RWPE1 (cell line): ENCODE results near the gene CACNG5.

ENCODE experiments used
- CTCF ChIA-PET: fragments of 350-600 bp; sonication (Branson Sonifier 250); formaldehyde crosslinking; extraction: SDS; loops from one replicate; lab custom pipeline; 2021; lab: Yijun Ruan, JAX
- POLR2A ChIA-PET: fragments of 400-600 bp; formaldehyde crosslinking; extraction: SDS; loops from one replicate; lab custom pipeline; 2020; ENCODE audit warnings: antibody characterized with exemption; ENCODE audit not compliant: low non-redundant PET; lab: Yijun Ruan, JAX
- DNase-seq: peaks from one replicate; pipeline ENCODE4 v3.0.0; 2012; ENCODE audit warnings: low spot score
- H3K27ac ChIP-seq: fragments of 450-650 bp; 2 replicates; pipeline ENCODE4 v1.5.1; 2017
- TF ChIP-seq, protein P1 (sequence below): fragments of 450-650 bp; conservative IDR thresholded peaks from 2 replicates; pipeline ENCODE4 v1.5.1; 2017; ENCODE audit warnings: low read depth, mild to moderate bottlenecking

Gene CACNG5

GRCh38 chr17:66884931-66885330 is 50.0 kb downstream of the CACNG5 start:
- H3K27ac ChIP-seq, result no peak overlapping the region
- TF ChIP-seq, protein P1, sequence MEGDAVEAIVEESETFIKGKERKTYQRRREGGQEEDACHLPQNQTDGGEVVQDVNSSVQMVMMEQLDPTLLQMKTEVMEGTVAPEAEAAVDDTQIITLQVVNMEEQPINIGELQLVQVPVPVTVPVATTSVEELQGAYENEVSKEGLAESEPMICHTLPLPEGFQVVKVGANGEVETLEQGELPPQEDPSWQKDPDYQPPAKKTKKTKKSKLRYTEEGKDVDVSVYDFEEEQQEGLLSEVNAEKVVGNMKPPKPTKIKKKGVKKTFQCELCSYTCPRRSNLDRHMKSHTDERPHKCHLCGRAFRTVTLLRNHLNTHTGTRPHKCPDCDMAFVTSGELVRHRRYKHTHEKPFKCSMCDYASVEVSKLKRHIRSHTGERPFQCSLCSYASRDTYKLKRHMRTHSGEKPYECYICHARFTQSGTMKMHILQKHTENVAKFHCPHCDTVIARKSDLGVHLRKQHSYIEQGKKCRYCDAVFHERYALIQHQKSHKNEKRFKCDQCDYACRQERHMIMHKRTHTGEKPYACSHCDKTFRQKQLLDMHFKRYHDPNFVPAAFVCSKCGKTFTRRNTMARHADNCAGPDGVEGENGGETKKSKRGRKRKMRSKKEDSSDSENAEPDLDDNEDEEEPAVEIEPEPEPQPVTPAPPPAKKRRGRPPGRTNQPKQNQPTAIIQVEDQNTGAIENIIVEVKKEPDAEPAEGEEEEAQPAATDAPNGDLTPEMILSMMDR, result no peak
- no peak for DNase-seq
- ChIA-PET CTCF (no interaction called here), POLR2A (no interaction called here)

DNA sequence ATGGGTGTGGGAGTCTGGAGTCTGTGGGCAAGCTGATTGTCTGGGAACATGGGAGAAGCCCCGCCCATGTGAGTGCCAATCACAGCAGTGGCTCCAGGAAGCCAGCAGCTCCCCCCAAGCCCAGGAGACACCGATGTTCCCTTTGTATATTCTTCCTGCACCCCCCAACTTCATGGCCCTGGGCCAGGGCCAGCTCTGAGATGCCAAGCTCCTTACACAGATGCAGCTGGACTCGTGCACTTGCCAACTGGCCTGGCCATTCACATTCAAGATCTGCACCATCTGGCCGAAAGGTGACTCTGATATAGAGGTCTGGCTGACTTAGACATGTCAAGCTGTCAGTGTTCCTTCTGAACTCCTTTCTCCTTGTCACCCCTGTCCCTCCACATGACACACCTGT is 50.5 kb downstream of the CACNG5 start:
- DNase-seq, result no peak
- TF ChIP-seq, protein P1, result no peak
- H3K27ac ChIP-seq, result no peak overlapping the region
- ChIA-PET POLR2A (no interaction called here), CTCF (no interaction called here)

- TF ChIP-seq, protein P1, result no peak
- POLR2A ChIA-PET, result no interaction called here
- H3K27ac ChIP-seq, result no peak overlapping the region
- CTCF ChIA-PET, result interaction anchor here (0.7 kb wide), 1 partner anchor 106 kb away, joined by 3 read pairs; no protein-coding TSS in a partner anchor
- no peak for DNase-seq
Measured at GRCh38 chr17:66889480-66890230, 54.7 kb downstream of the CACNG5 start.

DNA sequence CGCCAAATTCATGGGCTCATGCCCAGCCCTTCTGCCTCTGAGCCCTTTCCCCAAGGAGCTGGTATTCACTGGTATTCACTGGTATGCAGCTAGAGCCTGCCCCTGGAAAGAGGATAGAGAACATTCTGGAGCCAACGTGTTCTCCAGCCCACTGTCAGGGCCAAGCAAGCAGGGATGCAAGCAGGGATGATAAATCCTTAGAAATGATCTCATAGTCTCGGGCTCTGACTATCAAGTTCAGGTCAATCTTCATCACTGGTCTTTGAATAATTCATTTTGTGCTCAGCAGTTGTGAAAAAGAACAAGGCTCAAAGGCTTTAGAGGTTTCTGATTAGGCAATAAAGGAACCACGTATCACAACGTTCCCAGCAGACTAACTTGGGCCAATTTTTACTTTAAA is 57.3 kb downstream of the CACNG5 start:
- DNase-seq, result no peak
- POLR2A ChIA-PET, result no interaction called here
- H3K27ac ChIP-seq, result no peak overlapping the region
- CTCF ChIA-PET, result no interaction called here
- TF ChIP-seq, protein P1, result no peak

GRCh38 chr17:66893382-66893781 is 58.5 kb downstream of the CACNG5 start:
- ChIA-PET CTCF (interaction anchor here (0.6 kb wide), 1 partner anchor 172 kb away, joined by 3 read pairs; no protein-coding TSS in a partner anchor), POLR2A (no interaction called here)
- TF ChIP-seq, protein P1, result no peak
- no peak for DNase-seq
- H3K27ac ChIP-seq, result no peak overlapping the region

DNA sequence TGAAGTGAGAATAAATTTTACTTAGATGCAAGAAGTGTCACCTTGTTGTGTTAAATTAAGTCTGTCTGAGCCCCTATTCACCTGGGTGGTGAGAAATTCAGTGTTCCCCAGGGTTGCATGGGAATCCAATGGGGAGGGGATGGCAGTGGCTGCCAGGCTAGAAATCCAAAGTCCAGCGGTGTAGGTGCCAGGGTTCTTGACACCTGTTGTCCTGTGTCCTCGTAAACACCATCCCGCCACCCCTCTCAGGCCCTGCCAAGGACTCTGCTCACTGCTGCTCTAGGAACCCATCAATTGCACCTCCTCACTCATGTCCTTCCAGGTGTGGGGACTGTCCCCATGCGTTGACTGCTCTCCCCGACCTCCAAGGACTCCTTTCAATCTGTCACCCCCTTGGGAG is 58.9 kb downstream of the CACNG5 start:
- no peak overlapping the region for H3K27ac ChIP-seq
- POLR2A ChIA-PET, result no interaction called here
- TF ChIP-seq, protein P1, result no peak
- CTCF ChIA-PET, result no interaction called here
- no peak for DNase-seq
